GM12878 (cell line): Measurements from ENCODE around the gene DKK3.

Experiments
- EP300 ChIP-seq, 2 experiments: fragments of 150-350 bp in 1 of 2; IDR thresholded peaks; 2 replicates each; pipeline ENCODE4 v1.6.1; 2011 to 2012; ENCODE audit warnings: low read depth in 2 of 2, low read length in 2 of 2, borderline replicate concordance in 1 of 2, improper control_type of control experiment in 1 of 2, inconsistent platforms in 1 of 2; ENCODE audit not compliant: control insufficient read depth in 1 of 2
- GATAD2B ChIP-seq: fragments of 450-650 bp; conservative IDR thresholded peaks from 2 replicates; pipeline ENCODE4 v1.6.1; 2017; ENCODE audit warnings: low read depth, mild to moderate bottlenecking, moderate library complexity
- PML ChIP-seq: IDR thresholded peaks from 2 replicates; pipeline ENCODE4 v1.6.1; 2012; ENCODE audit warnings: low read length, inconsistent platforms
- TF ChIP-seq, protein P1 (sequence below): IDR thresholded peaks from 2 replicates; pipeline ENCODE4 v1.6.1; 2011; ENCODE audit warnings: low read depth, low read length, improper control_type of control experiment, borderline replicate concordance
- TF ChIP-seq, protein P2 (sequence below): fragments of 450-650 bp; IDR thresholded peaks from 2 replicates; pipeline ENCODE4 v1.6.1; 2018; ENCODE audit warnings: borderline replicate concordance, mild to moderate bottlenecking; ENCODE audit not compliant: partially characterized antibody
- TF ChIP-seq, protein P3 (sequence below): IDR thresholded peaks from 2 replicates; pipeline ENCODE4 v1.6.1; 2012; ENCODE audit warnings: low read depth, low read length, improper control_type of control experiment

- TF ChIP-seq, protein P1, sequence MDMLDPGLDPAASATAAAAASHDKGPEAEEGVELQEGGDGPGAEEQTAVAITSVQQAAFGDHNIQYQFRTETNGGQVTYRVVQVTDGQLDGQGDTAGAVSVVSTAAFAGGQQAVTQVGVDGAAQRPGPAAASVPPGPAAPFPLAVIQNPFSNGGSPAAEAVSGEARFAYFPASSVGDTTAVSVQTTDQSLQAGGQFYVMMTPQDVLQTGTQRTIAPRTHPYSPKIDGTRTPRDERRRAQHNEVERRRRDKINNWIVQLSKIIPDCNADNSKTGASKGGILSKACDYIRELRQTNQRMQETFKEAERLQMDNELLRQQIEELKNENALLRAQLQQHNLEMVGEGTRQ, result no peak
- TF ChIP-seq, protein P2, sequence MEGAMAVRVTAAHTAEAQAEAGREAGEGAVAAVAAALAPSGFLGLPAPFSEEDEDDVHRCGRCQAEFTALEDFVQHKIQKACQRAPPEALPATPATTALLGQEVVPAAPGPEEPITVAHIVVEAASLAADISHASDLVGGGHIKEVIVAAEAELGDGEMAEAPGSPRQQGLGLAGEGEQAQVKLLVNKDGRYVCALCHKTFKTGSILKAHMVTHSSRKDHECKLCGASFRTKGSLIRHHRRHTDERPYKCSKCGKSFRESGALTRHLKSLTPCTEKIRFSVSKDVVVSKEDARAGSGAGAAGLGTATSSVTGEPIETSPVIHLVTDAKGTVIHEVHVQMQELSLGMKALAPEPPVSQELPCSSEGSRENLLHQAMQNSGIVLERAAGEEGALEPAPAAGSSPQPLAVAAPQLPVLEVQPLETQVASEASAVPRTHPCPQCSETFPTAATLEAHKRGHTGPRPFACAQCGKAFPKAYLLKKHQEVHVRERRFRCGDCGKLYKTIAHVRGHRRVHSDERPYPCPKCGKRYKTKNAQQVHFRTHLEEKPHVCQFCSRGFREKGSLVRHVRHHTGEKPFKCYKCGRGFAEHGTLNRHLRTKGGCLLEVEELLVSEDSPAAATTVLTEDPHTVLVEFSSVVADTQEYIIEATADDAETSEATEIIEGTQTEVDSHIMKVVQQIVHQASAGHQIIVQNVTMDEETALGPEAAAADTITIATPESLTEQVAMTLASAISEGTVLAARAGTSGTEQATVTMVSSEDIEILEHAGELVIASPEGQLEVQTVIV, result no peak
- TF ChIP-seq GATAD2B (no peak), PML (no peak), EP300 (IDR thresholded peaks at IDR 0.05; ENCODE audit: borderline replicate concordance in 1 of 2, control insufficient read depth in 1 of 2, low read depth in 2 of 2, low read length in 2 of 2) (no peak)
- TF ChIP-seq, protein P3, sequence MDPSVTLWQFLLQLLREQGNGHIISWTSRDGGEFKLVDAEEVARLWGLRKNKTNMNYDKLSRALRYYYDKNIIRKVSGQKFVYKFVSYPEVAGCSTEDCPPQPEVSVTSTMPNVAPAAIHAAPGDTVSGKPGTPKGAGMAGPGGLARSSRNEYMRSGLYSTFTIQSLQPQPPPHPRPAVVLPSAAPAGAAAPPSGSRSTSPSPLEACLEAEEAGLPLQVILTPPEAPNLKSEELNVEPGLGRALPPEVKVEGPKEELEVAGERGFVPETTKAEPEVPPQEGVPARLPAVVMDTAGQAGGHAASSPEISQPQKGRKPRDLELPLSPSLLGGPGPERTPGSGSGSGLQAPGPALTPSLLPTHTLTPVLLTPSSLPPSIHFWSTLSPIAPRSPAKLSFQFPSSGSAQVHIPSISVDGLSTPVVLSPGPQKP, result no peak
Observed at GRCh38 chr11:11981364-11981763, 27.1 kb downstream of the DKK3 start.
